Mesodermal cell (in vitro differentiated cells): ENCODE measurements around the gene HSPB6.

ENCODE experiments used
- H3K27ac ChIP-seq: 2 replicates; pipeline ENCODE4 v1.7.0; 2013; ENCODE audit warnings: mild to moderate bottlenecking, low read depth, low read length, moderate library complexity; ENCODE audit not compliant: severe bottlenecking
- H3K36me3 ChIP-seq: 2 replicates; pipeline ENCODE4 v1.7.1; 2013; ENCODE audit warnings: mild to moderate bottlenecking, low read length, moderate library complexity; ENCODE audit not compliant: control insufficient read depth, insufficient read depth
- H3K4me1 ChIP-seq: one replicate; pipeline ENCODE4 v1.7.1; 2013; ENCODE audit warnings: mild to moderate bottlenecking, low read length; ENCODE audit not compliant: insufficient read depth, control insufficient read depth, poor library complexity, severe bottlenecking
- H3K4me3 ChIP-seq: 2 replicates; pipeline ENCODE4 v1.7.0; 2013; ENCODE audit warnings: low read length, control low read depth, mild to moderate bottlenecking; ENCODE audit not compliant: insufficient read depth, poor library complexity, severe bottlenecking; ENCODE audit errors: extremely low read depth
- H3K9me3 ChIP-seq: 2 replicates; pipeline ENCODE4 v1.7.1; 2013; ENCODE audit warnings: mild to moderate bottlenecking, low read length, moderate library complexity; ENCODE audit not compliant: control insufficient read depth
- WGBS, 2 experiments: methylation state at CpG; one replicate each; pipeline ENCODE4 v1.1.5; 2013; ENCODE audit warnings: missing lambda C conversion rate in 2 of 2; ENCODE audit not compliant: insufficient coverage in 2 of 2; 5-methylcytosine and 5-hydroxymethylcytosine counted together

HSPB6 gene

DNA sequence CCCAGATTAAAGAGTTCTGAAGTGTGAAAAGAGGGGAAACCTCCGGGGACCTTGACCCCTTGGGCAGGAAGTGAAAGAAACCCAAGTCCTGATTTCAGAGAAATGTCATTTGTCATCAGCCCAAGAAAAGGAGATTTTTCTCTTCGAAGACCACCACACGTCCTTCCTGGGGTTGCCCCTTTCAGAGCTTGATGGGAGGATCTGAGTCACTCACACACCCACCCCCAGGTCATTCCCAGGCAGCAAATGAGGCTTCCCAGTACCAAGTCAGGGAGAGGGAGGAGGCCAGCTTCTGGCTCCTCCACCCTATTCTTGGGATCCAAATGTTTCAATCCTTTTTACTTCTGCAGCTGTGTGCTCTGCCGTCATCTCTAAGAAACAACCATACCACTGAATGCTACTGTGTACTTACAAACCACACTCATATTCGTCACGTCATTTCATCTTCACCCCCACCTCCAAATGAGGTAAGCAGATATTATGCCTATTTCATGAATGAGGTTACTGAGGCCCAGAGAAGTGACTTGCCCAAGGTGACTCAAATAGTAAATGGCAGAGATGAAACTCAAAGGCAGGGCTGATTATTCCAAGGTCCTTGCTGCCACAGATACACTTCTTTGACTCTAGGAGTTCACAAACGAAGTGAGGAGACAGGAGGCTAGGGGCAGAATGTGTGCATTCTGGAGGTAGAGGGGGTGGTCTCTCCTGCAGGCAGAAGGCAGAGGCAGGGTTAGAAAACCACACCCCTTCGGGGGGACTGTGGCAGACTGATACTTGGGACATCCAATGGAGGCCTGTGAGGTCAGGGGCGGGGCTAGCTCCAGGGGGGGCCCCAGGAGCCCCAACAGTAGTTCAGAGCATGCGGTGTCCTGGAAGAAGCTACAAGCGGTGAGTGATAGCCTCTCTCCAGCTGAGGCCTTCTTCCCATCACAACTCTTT lies 44.0 kb downstream of the HSPB6 start:
- H3K36me3 ChIP-seq, result no peaks in the 10 kb centered on the region
- no peaks in the 10 kb centered on the region for H3K9me3 ChIP-seq
- H3K4me3 ChIP-seq, result no peak overlapping the region
- peaks cover 8% of the 10 kb centered on the region for H3K4me1 ChIP-seq
- H3K27ac ChIP-seq, result no peak overlapping the region
- WGBS, 2 experiments, result 76 to 87% methylated on average over 6 to 9 of the region's 11 CpGs

DNA sequence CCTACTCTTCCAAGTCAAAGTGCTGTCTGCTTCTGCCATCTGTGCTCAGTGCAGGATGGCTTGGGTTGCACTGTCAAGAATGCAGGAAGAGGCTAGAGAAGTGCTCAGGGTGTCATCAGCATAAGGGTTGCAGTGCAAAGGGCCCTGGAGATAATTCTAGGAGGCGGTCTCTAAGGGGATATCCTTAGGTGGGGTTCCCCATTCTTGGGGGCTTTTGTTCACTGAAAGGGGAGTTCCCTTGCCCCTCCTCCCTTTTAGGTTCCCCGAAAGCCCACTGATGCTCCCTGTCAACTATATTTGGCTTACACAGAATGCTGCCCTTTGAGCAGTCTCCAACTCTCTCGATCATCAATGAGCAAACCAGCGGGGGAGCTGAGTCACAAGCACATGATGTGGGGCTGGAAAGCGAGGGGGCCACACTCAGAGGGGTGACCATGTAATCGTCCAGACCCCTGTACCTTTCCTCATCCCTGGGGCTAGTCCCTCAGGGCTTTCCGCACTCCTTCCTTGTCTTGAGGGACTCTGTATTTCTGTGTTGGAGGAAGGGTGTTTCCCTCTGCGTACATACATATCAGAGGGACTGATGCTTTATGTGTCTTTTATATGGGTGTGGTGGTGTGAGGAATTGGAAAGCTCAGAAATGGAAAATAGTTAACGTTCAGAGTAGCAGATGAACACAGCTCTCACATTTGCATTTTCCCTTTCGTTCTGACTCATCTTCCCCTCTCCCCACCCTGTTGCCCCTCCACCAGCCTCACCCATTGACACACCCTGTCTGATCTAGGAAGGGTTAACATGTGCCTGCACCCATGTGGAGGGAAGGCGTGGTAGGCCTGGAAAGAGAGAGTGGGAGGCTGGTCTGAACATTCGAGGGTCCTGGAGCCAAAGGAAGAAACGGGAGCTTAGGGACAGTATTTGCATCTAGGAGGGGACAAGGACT lies 45.8 kb downstream of the HSPB6 start:
- no peaks in the 10 kb centered on the region for H3K9me3 ChIP-seq
- H3K4me1 ChIP-seq, result peaks cover 8% of the 10 kb centered on the region
- 45 to 55% methylated on average over 6 to 8 of the region's 13 CpGs for WGBS, 2 experiments
- no peaks in the 10 kb centered on the region for H3K36me3 ChIP-seq
- H3K27ac ChIP-seq, result no peak overlapping the region
- H3K4me3 ChIP-seq, result no peak overlapping the region

DNA sequence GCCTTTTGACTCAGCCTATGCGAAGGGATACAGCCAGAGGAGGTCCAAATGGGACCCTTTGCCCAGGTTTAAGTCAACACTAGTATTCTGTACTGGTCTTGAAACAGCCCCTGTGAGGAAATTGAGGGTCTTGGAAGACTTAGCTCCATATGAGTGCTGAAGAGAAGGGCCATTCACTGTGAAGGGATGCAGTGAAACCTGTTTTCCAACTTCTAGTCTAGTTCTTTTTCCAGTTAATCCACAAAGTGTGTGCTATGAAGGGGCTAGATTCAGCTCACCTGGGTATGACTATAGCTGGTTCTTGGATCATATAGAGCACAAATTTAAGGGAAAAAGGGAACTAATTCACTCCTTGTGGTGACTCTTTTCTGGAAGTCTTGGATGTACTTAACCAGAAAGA lies 48.4 kb downstream of the HSPB6 start:
- H3K9me3 ChIP-seq, result no peaks in the 10 kb centered on the region
- WGBS, 2 experiments, result 67% methylated on average over 1 of the region's 1 CpG; no CpG with 5 or more reads in 1 of the 2 experiments

More for the DNA sequence above, 48.4 kb downstream of the HSPB6 start:
- Histone ChIP-seq H3K4me1 (peaks cover 4% of the 10 kb centered on the region), H3K36me3 (no peaks in the 10 kb centered on the region), H3K27ac (no peak overlapping the region), H3K4me3 (no peak overlapping the region)
